22Rv1 (cell line): Measurements from ENCODE around the gene NFIX.

ENCODE experiments used
- H3K27ac ChIP-seq: fragments of 450-650 bp; 2 replicates; pipeline ENCODE4 v1.5.1; 2017
- ZFX ChIP-seq: fragments of 450-650 bp; IDR thresholded peaks from 2 replicates; pipeline ENCODE4 v1.6.1; 2017; ENCODE audit warnings: antibody characterized with exemption, borderline replicate concordance
- TF ChIP-seq, protein P1 (sequence below): fragments of 450-650 bp; IDR thresholded peaks from 2 replicates; pipeline ENCODE4 v1.5.1; 2017; ENCODE audit warnings: mild to moderate bottlenecking

The NFIX gene

DNA sequence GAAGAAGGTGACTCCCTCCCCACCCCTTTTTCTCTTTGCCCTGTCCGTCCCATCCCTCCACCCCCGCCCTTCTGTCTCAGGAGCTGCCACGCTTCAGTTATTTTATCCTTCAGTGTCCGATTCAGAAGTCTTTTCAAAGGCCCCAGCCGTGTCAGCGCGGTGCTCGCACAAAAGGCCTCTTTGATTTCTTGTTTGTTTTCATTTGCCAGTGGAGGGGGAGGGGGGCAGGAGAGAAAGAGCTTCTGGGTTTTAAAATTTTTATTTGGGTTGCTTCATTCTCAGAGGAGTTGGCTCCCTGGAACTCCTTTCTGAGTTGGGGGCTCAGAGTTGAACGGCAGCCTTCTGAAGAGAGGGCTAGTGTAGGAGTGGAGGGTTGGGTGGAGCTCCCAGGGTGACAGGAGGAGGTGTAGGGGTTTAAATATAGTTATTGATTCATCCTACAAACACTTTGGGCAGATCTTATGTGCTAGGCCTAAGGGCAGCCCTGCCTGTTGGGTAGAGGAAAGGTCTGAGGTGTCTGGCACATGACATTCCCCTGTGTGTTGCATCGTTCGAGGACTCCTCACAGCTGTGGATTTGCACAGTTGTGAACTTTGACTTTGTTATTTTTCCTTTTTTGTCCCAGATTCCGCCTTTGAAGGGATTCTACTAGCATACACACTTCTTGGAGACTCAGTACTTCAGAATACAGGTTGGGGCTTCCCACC is 36.8 kb downstream of the NFIX start:
- TF ChIP-seq, protein P1, sequence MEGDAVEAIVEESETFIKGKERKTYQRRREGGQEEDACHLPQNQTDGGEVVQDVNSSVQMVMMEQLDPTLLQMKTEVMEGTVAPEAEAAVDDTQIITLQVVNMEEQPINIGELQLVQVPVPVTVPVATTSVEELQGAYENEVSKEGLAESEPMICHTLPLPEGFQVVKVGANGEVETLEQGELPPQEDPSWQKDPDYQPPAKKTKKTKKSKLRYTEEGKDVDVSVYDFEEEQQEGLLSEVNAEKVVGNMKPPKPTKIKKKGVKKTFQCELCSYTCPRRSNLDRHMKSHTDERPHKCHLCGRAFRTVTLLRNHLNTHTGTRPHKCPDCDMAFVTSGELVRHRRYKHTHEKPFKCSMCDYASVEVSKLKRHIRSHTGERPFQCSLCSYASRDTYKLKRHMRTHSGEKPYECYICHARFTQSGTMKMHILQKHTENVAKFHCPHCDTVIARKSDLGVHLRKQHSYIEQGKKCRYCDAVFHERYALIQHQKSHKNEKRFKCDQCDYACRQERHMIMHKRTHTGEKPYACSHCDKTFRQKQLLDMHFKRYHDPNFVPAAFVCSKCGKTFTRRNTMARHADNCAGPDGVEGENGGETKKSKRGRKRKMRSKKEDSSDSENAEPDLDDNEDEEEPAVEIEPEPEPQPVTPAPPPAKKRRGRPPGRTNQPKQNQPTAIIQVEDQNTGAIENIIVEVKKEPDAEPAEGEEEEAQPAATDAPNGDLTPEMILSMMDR, result no peak
- TF ChIP-seq ZFX, result no peak
- peak overlapping the region; percentile 99 for H3K27ac ChIP-seq

DNA sequence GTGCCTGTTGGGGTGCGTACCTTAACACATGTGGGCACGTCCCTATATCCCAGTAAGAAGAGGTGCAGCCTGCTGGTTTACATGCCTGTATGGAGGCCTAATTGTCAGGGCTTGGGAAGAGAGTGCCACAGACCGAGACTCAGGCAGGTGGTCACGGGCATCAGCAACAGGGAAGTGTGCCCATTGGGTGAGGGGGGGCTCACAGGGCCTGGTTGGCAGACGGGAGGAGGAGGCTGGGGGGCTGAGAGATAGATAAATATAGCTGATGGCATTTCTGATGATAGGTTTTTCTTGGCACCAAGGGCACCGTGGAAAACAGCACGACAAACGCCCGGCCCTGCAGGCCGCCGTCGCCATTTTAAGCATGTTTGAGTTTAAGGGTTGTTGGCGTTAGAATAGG is 37.6 kb downstream of the NFIX start:
- peak overlapping the region; percentile 99 for H3K27ac ChIP-seq
- TF ChIP-seq, protein P1, result no peak
- no peak for TF ChIP-seq ZFX

DNA sequence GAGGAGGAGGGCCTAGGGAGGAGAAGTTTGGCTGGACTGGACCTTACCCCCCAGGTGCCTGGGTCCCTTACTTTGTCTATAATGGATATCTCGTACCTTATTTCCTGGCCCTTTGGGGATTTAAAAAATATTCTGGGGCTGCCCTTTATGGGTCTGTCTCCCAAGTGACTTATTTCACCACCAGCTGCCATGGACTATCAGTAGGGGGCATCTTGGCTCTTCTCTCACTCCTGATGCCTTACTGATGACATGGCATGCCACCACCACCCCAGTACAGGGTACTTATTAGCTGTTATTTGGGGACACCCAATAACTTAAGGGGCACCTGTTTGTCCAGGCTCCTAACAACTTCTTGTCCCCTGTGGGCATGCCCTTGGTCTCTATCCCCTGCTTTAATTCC is 38.0 kb downstream of the NFIX start:
- TF ChIP-seq ZFX, result no peak
- TF ChIP-seq, protein P1, result no peak
- H3K27ac ChIP-seq, result peak overlapping the region; percentile 99

DNA sequence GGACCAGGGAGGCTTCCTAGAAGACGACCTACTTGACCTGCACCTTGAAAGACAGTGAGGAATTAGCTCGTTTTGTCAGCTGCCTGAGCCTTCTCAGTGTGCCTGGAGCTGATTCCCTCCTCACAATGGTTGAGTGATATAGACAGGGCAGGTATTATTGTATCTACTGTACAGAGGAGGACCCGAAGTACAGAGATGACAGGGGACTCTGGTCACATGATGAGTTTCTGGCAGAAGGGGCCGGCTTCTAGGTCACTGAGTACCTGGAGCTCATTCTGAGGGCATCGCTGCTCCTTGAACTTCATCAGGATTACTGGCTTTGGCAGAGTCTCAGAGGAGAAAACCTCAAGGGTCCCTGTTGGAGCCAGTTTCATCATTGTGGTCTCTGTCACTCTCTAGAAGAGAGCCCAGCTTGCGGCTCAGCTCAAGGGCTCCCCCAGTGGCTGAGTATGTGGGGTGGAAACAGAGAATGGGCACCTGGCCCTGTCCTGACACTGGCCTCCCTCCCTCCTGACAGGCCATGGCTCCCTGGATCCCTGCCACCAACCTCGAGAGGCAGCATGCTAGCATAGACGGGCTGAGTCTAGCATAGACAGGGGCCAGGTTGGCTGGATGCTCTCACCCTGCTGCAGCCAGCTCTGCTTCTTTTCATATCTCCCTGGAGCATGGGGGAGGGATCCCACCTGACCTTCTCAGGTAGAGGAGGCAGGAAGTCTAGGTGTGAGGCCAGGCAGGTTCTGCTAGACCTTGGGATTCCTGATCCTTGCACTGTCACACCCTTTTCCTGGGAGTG is 38.7 kb downstream of the NFIX start:
- TF ChIP-seq ZFX, result no peak
- TF ChIP-seq, protein P1, result peak; percentile 90
- peak overlapping the region; percentile 99 for H3K27ac ChIP-seq

DNA sequence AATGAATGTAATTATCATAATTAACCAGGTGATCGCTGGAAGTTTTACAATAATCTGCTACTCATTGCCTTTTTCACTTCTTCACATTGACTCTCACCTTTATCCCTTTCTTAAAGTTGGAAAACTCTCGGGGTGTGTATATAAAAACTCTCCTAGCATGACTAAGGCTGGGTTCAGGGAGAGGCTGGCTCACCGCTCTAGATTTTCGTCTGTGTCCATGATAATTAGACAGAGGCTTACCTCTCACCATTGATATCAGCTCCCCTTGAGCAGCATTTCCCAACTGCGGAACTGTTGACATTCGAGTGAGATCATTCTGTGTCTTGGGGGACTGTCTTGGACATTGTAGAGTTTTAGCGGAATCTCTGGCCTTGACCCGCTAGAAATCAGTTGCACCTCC is 39.4 kb downstream of the NFIX start:
- peak overlapping the region; percentile 99 for H3K27ac ChIP-seq

DNA sequence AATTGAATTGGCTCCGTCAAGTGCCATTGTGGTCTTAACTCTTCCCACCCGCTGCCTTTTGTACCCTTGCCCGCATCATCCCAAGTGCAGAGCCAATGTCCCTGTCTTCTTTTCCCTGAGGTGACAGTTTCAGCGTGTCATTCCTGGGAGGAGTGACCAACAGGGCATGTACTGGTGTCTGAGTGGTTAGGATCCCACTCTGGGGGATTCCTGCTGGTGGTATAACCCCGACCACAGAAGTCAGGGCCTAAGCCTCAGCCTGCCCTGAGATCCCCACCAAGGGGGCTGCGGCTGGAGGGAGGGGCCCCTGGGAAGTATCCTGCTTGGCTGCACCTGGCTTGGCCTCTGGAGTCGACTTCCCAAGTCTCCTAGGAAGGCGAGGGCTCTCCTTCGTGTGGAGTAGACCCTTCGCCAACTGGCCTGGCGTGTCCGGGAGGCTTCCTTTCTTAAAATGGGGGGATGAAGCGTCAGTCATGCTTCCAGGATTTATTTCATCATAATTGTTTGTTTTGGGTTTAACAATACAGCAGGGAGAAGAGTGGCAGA is 40.6 kb downstream of the NFIX start:
- peak overlapping the region; percentile 99 for H3K27ac ChIP-seq
- TF ChIP-seq ZFX, result no peak
- TF ChIP-seq, protein P1, result no peak

More for the DNA sequence above, 39.4 kb downstream of the NFIX start:
- TF ChIP-seq ZFX, result no peak
- TF ChIP-seq, protein P1, result no peak
